Upper lobe of left lung (tissue), 4 donors: ENCODE data around the gene NCBP3.

Source experiments
- CTCF ChIP-seq, 6 experiments: fragments of 450-650 bp in 4 of 6; fragments of 200-600 bp in 2 of 6; sonication (generic) in 2 of 6; IDR thresholded peaks; one replicate each; pipeline ENCODE4 v1.5.1; 2016 to 2019; ENCODE audit warnings: antibody characterized with exemption in 6 of 6
- EP300 ChIP-seq, 4 donors: sonication (generic); formaldehyde crosslinking; IDR thresholded peaks; one replicate each; pipeline ENCODE4 v1.5.1; 2017; ENCODE audit warnings: antibody characterized with exemption in 4 of 4, control low read depth in 2 of 4
- POLR2A ChIP-seq, 4 donors: fragments of 450-650 bp; IDR thresholded peaks; one replicate each; pipeline ENCODE4 v1.5.1; 2016 to 2017; ENCODE audit warnings: antibody characterized with exemption in 4 of 4, mild to moderate bottlenecking in 2 of 4
- POLR2AphosphoS5 ChIP-seq, 2 donors: sonication (generic); formaldehyde crosslinking; IDR thresholded peaks; one replicate each; pipeline ENCODE4 v1.5.1; 2017; ENCODE audit warnings: antibody characterized with exemption in 2 of 2

GRCh38 chr17:3890878-3891219 is 44.8 kb upstream of the NCBP3 start:
- no peak for TF ChIP-seq POLR2A (IDR thresholded peaks at IDR 0.05)
- no peak for TF ChIP-seq POLR2AphosphoS5 (IDR thresholded peaks at IDR 0.05)
- no peak for TF ChIP-seq CTCF (IDR thresholded peaks at IDR 0.05)
- TF ChIP-seq EP300 (IDR thresholded peaks at IDR 0.05), result no peak
